ENCODE data around the gene SUMF1.
"Not testable (repeated sequence)": the region's sequence is repeated elsewhere in the genome, so short reads cannot be mapped to it uniquely, and the experiment has no call there.

The SUMF1 gene

DNA sequence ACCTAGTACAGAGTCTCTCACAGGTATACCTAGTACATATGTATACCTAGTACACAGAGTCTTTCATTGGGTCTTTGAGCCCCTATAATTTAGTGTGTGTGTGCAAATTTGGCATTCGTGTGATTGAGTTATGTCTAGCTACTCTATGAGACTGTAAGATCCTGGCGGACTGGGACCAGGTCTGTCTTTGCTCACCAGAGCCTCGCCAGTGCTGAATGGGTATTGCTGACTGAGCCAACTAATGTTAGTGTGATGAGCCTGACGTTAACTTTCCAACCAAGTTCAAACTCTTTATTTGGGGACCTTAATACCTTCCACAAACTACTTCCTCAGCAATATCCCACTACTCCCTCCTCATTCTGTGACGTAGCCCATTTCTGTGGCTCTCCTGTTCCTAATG lies 128.3 kb downstream of the SUMF1 start:
- DNase-seq (ENCODE audit: low read depth) = no peak

DNA sequence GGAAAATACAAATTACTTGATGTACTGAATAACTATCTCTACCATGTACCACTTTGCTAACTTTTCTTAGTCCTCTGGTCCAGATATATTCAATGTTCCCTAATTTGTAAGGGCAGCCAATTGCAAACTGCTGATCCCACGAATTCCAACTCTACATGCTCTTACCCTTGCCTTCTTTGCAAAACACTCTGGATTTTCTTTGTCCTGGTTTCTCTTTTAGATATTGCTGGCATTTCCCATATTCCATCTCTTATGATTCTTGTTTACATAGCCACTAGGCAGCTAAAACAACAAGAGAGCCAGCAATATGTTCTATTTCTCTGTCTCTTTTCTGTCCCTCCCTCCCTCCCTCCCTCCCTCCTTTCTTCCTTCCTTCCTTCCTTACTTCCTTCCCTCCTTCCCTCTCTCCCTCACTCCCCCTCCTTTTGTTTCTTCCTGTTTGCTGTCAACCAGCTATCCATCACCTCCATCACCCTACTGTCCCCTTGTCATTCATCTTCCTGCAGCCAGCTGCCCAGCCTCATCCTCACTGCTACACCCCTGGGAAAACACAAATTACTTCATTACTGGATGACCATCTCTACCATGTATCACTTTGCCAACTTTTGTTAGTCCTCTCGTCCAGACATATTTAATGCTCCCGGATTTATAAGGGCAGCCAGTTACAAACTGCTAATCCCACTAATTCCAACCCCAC lies 130.1 kb downstream of the SUMF1 start:
- no peak for DNase-seq (ENCODE audit: low read depth)

DNA sequence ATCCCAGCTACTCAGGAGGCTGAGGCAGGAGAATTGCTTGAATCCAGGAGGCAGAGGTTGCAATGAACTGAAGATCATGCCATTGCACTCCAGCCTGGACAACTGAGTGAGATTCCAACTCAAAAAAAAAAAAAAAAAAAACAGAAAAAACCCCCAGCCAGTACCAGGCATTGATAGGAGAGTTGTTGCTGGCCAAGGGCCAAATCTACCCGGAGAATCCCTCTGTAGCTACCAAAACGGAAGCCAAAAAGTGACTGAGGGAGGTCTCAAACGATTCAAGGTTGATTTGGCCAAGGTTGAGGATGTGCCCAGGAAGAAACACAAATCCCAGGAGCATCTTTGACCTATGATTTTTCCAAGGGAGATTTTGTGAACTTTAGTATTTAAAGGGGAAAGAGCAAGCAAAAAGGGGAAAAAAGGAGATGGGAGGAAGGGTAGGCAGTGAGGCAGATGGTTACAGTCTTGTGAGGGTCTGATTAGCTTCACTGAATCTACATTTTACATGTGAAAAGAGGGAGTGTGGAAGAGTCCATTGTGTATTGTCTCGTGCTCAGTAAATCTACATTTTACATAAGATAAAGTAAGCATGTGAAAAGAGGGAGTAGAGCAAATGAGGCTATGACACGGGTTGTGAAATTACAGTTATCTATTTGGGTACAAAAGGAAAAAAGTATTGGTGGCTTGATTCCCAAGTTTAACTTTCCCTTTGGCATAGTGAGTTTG lies 131.1 kb downstream of the SUMF1 start:
- DNase-seq (ENCODE audit: low read depth) = no peak

DNA sequence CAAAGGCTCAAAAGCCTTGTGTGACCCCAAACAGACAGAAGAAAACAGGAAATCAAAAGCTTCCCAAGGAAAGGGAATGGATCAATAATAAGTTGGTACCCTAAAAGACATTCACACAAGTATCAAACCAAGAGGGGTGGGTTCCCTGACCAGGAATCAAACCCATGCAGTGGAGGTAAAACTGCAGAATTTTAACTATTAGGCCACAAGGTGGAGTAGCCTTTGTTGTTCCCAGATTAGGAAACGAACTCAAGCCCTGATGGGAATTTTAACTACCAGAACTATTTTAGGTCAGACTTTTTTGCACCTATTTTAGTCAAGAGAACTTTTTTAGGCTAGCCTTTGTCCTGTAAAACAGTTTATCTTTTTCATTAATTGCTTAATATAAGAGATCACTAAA lies 132.5 kb downstream of the SUMF1 start:
- DNase-seq (ENCODE audit: low read depth) = no peak

DNA sequence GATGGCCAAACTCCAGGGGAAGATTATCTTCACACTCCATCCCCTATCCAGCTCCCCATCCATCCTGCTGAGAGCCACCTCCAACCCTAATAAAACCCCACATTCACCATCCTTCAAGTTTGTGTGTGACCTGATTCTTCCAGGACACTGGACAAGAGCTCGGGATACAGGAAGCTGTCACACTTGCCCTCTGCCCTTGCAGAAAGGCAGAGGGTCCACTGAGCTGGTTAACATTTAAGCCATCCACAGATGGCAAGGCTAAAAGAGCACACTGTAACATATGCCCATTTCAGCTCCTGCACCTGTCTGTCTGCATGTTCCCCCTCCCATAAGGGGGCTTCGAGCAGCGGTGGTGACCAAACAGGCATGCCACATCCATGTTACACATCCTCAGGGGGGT lies 134.1 kb downstream of the SUMF1 start:
- no peak for DNase-seq (ENCODE audit: low read depth)

DNA sequence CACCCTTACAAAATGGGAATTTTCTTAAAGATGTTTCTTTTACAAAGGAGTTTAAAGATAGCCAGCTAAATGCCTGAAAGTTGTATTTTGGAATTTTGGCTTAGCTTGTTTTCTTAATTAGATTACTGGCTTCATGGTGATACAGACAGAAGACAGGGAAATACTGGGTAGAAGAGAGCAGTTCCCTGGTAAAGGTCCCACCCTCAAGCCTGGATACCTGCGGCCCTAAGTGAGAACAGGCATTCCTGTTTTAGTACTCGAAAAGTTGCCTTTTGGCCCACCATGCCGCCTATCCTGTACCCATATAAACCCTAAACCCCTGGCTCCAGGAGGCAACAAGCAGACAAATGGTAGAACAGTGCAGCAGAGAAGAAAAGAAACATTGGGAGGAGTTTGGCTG lies 134.5 kb downstream of the SUMF1 start:
- DNase-seq (ENCODE audit: low read depth) = no peak

DNA sequence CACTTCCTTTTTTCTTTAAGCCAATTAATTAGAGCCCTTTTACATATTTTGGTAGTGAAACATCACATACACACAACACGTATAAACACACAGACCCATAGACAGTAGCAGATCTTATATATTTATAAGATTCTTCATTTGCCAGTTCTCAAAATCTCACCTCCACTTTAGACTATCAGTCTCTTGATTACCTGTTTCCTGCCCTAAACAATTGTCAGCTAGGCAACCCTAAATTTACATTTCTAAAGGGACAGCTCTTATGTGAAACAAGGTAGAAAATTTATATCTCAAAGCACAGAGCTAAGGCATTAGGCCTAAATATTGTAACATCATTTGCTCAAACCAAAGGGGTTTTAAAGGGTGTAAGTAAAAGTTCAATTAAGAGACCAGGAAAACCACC lies 135.0 kb downstream of the SUMF1 start:
- DNase-seq (ENCODE audit: low read depth) = no peak

DNA sequence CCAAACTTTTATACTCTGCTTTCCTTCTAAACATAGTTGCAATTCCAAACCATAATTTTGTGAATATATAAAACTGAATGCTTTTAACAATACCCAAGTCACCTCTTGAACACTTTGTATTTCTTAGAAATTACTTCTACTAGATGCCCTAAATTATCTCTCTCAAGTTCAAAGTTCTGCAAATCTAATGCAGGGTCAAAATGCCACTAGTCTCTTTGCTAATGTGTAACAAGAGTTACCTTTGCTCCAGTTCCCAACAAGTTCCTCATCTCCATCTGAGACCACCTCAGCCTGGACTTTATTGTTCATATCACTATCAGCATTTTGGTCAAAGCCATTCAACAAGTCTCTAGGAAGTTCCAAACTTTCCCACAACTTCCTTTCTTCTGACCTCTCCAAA lies 137.3 kb downstream of the SUMF1 start:
- not testable (repeated sequence) for DNase-seq (ENCODE audit: low read depth)

DNA sequence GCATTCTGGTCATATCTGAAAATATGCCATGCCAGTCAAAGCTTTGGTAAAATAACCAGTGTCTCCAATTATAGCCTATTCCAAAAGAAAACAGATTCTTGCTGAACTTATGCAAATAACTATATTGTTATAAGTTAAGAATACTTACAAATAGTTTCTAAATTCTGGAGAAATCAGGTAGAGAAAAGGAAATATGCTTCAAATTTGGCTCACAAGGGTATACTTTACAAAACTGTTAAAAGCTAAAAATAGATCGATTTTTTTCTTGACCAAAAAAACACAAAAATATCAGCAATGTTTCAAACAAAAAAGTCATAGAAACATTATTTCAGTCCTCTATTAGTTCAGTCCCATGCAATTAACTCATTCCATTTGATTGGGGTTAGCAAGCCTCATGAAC lies 140.2 kb downstream of the SUMF1 start:
- no peak for DNase-seq (ENCODE audit: low read depth)

DNA sequence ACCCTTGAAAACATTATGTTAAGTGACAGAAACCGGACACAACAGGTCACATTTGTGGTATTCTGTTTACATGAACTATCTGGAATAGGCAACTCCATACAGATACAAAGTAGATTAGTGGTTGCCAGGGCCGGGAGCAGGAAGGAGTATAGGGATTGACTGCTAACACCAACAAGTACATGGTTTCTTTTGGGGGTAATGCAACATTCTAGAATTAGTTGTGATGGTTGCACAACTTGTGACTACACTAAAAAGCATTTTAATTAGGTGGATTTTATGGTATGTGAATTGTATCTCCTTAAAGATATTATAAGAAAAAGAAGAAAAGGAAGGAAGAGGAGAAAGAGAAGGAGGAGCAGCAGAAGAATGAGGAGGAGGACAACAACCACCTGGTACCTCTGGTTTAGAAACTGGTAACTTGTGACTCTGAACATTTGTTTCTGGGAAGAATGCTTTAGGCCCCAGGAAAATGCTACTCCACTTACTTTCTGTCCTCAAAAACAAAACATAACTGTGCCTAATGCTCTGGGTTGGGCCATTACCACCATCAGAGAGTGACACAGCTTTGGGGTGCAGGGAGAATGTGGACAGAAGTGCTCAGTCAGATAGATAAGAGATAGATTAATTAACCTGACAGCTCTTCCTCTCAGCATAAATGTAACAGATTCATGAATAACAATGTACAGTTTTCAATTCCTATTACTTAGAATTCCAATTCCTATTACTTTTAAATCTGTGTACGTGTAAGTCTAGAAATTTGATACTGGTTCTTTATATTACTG lies 143.6 kb downstream of the SUMF1 start:
- no peak for DNase-seq (ENCODE audit: low read depth)

DNA sequence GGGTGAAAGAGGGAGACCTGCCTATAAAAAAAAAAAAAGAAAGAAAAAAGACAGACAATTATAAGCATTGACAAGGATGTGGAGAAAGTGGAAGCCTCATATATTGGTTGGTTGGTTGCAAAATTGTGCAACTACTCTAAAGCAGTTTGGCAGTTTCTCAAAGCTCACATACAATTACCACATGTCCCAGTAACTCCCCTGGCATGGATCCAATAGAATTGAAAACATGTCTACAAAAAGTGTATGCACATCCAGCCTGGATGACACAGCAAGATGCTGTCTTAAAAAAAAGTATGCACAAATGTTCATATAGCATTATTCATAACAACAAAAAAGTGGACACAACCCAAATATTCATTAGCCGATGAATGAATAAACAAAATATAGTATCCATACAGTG lies 144.4 kb downstream of the SUMF1 start:
- DNase-seq (ENCODE audit: low read depth) = no peak

DNA sequence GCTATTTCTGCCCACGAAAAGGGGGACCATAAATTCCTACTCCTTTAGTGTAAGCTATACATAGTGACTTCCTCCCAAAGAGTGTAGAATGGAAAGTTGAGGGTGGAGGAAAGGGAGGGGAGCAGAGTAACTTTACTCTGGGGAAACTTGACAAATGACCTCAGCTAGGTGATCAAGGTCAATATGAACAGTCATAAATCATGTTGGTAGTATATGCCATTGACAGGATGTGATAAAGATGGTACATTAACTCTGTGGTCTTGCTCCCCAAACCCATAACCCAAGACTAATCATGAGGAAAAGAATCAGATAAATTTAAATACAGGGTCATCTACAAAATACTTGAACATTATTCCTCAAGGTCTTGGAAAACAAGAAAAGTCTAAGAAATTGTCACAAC lies 145.3 kb downstream of the SUMF1 start:
- no peak for DNase-seq (ENCODE audit: low read depth)

DNA sequence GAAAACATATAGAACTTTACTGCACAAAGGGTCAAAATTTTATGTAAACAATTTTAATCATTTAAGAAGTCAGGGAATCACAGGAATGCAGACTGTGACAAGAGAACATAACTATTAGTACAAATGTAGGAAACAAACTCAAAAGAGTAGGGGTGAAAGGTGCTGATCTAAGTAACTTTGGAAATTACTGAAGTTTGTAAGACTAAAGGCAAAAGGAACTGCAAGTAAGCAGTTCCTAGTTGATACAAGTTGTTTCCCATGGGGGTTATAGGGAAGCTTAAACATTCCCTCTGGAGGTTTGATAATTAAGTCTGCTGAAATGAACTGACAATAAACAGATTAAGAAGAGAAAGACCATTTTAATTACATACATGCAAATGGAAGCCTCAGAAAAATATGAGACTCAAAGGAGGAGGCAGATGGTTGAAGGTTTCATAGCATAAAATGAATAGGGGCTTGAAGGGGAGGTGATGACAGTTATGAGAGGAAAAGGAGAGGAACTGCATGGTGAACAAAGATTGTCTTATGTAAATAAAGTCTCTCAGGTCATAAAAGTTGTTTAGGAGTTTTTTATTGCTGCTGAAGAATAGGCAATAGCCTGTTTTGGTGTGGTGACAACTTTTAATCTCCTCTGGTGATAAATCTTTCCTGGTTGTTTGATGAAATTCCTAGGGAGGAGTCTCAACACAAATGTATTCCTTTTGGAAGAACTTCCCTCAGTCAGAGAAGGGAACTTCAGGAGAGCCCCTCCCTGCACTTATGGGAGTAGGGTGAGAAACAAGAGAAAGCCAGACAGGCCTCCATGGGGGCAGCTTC lies 146.8 kb downstream of the SUMF1 start:
- DNase-seq (ENCODE audit: low read depth) = no peak

DNA sequence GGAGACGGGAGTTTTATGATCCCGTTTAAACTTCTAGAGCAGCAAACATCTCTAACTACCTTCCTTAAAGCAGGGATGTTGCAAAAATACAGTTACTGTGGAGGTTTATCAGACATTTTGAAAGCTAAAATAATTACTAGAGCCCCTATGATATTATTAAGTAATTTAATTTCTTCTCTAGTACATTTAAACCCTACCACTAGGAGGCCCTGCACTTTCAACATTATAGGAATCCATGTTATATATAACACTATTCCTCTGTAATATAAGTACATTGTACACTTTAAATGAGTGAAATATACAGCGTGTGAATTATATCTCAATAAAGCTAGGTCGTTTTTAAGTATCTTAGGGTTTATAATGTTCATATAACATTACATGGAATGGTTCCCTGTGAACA lies 152.4 kb downstream of the SUMF1 start:
- DNase-seq (ENCODE audit: low read depth) = no peak

DNA sequence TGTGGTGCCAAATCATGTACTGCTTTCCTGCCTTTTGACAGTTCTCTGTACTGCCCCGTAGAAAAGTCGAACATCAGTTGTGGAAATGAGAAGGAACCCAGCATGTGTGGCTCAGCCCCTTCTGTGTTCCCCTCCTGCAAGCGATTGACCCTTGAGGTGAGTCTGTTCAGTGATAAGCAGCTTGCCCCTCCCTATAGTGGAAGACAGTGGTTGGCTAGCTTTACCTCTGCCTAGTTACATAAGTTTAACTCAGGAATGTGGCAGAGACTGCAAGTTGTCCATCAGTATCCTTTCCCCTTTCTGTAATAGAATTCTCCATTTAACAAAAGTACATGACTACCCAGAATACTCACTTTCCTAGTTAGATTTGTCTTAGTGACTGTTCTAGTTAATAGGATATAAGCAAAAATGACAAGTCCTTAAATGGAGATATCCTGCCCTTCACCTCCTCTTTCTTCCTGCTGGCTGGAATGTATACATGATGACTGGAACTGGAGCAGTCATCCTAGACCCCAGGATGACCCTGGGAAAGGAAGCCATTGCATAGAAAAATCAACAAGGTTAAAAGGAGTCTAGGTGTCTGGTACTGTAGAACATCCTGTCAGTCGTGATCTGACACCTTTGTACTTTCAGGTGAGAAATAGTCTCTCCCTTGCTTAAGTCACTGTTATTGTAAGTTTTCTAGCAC lies 153.3 kb downstream of the SUMF1 start:
- no peak for DNase-seq (ENCODE audit: low read depth)

DNA sequence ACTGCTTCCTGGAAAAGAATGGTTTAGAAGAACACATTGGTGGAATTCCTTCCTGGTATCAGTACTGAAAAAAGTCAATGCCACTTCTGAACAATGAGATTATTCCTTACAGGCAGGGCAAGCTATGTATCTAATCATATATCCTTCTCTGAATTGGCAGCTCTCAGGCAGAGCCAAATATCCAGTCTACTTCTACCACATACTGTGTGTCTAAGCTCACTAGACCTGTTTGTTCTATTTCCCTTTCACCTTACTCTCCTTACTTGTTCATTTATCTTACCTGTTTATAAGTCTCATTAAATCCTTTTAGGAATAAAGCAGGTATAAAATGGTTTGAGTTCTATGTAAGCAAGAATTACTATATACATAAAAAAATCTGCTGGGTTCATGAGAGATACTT lies 155.6 kb downstream of the SUMF1 start:
- no peak for DNase-seq (ENCODE audit: low read depth)

Measured in CMK (cell line).